Epithelial cell of proximal tubule (primary cell): ENCODE data around the gene TUT7. TPM values are rescaled to one million over a fixed set of nuclear protein-coding genes. Genes with fewer than 3 reads are reported as not detected.

Source experiments
- DNase-seq: peaks from one replicate; pipeline ENCODE4 v3.0.0-alpha.2; 2011; ENCODE audit warnings: low read depth
- H3K4me3 ChIP-seq: 2 replicates; pipeline ENCODE4 v1.5.1; 2011; ENCODE audit warnings: low read depth, mild to moderate bottlenecking, low read length
- total RNA-seq: library from RNA; depleted of rRNA; stranded (reverse); fragments of >200 nt; gene quantifications from 2 replicates; pipeline ENCODE4 v1.2.3, GENCODE V29; 2015
- TF ChIP-seq, protein P1 (sequence below): conservative IDR thresholded peaks from 2 replicates; pipeline ENCODE4 v1.5.1; 2012; ENCODE audit warnings: low read depth, mild to moderate bottlenecking, low read length

The TUT7 gene
- total RNA-seq, 1 donor from 2014 or later: 25.4 TPM

DNA sequence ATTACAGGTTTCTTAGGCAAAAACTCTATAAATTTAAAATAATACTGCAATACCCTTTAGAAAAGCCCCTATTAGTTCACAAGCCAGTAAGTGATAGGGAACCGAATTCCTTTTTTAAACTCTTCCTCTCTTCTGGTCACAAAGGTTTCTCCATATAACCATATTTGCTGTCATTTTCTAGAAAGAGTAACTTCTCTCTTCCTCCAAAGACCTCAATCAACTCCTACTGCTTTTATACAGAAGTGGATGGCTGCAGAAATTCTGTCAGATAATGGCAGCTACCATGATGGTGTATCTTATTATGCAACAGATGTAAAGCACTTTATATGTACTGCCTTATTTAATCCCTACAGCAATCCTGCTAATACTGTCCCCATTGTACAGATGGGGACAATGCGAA, 6.2 kb downstream of the TUT7 start:
- TF ChIP-seq, protein P1, sequence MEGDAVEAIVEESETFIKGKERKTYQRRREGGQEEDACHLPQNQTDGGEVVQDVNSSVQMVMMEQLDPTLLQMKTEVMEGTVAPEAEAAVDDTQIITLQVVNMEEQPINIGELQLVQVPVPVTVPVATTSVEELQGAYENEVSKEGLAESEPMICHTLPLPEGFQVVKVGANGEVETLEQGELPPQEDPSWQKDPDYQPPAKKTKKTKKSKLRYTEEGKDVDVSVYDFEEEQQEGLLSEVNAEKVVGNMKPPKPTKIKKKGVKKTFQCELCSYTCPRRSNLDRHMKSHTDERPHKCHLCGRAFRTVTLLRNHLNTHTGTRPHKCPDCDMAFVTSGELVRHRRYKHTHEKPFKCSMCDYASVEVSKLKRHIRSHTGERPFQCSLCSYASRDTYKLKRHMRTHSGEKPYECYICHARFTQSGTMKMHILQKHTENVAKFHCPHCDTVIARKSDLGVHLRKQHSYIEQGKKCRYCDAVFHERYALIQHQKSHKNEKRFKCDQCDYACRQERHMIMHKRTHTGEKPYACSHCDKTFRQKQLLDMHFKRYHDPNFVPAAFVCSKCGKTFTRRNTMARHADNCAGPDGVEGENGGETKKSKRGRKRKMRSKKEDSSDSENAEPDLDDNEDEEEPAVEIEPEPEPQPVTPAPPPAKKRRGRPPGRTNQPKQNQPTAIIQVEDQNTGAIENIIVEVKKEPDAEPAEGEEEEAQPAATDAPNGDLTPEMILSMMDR: no peak
- no peak for DNase-seq
- no peak overlapping the region for H3K4me3 ChIP-seq

DNA sequence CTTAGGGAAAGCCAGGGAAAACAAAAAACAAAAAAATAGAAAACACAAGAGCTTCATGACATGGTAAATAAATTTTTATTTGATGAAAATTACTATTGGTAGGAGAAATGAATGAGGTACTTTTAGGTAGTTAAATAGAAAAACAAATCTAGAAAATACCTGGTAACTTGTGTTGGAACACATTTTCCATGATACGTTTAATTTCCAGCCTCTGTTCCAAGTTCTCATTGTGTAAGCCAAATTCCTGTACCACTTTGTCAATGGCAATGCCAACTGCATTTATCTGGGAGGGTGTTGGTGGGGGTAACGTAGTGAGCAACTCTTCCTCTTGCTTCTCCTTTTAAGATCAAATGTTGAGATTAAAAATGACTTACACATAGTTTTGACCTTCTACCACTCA, 9.4 kb downstream of the TUT7 start:
- no peak overlapping the region for H3K4me3 ChIP-seq
- DNase-seq: no peak
- TF ChIP-seq, protein P1: no peak

DNA sequence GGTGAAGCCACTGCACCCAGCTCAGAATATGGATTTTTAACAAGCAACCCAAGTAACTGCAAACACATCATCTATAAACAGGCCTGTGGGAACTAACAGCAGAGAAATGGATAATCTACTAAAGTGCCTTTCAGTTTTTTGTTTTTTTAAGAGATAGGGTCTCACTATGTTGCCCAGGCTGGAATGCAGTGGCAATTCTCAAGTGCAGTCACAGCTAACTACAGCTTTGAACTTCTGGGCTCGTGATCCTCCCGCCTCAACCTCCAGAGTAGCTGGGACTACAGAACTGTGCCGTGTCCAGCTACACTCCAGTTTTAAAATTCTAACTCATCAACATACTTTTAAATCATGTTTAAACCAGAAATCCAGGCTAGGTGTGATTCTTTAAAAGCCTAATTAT, 11.9 kb downstream of the TUT7 start:
- H3K4me3 ChIP-seq: no peak overlapping the region
- TF ChIP-seq, protein P1: no peak
- DNase-seq: no peak

DNA sequence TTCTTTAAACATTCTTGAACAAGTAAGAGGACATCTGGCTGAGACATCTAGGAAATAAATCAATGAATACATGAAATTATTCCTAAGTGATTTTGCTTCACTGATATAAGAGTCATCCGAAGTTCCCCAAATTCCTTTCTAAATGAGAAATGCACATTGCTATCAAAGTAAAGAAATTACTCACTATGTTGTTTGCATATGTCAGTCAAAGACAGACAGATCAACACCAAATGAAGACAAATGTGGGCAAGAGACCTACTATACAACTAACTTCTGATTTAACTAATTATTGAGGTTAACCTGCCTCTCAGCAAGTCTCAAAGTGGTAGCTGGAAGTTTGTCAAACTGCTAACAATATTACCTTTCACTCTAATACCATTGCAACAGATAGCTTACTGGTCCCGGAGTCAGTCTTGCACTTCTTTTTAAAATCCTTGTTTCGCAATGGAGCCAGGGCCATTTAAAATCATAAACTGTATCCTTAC, 13.2 kb downstream of the TUT7 start:
- no peak for DNase-seq
- TF ChIP-seq, protein P1: no peak
- H3K4me3 ChIP-seq: no peak overlapping the region

DNA sequence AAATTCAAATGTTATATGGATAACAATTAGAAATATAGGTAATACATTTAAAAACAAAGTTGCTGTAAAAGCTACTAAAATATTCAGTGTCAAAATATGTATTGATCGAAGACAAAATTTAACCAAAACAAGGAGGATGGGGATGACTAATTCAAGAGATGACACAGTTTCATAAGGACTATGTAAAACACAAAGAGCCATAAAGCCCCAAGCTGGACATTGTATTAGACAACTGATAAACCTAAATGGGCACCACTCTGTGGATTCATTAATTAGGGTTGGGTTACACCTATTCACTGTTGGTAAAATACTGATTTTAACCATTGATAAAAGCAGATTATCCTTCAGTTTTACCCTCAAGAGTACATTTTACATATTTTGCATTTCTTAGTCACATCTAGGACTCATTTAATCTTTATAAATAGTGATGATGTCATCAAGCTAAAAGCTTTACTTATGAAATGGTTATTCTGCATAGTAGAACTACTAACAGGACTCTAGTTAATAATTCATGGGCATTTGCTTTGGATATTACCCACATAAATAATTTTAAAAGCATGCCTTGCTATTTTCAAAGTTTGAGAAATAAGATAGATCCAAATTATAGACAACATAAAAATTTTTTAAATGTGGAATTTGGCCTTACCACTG, 13.7 kb downstream of the TUT7 start:
- H3K4me3 ChIP-seq: no peak overlapping the region
- TF ChIP-seq, protein P1: no peak
- no peak for DNase-seq

DNA sequence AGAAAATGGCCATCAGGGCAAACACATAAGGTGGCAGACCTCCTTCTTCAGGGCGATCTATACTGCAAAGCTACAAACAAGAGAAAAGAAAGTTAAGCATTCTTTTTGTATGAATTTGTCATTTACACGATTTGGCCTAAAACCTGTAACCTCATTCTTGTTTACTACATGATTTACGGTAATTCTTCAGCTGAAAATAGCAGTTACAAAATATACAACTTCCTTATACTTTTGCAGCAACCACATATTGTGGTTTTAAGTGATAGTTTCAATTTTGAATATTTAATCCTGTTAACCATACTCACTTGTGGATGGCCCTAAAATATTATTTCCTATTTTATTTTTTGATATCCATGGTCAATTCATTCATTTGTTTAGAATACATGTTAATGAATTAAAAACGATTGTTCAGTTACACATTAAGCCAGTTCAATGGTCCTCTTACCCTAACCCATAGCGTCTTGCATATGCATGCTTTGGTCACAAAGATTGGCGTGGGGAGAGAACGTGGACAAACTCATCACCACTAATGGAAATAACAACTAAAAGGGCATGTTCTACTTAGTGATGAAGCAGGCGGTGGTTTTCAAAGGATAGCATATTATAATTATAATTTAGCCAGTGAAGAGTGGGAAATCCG, 16.6 kb downstream of the TUT7 start:
- TF ChIP-seq, protein P1: no peak
- H3K4me3 ChIP-seq: no peak overlapping the region
- DNase-seq: no peak

DNA sequence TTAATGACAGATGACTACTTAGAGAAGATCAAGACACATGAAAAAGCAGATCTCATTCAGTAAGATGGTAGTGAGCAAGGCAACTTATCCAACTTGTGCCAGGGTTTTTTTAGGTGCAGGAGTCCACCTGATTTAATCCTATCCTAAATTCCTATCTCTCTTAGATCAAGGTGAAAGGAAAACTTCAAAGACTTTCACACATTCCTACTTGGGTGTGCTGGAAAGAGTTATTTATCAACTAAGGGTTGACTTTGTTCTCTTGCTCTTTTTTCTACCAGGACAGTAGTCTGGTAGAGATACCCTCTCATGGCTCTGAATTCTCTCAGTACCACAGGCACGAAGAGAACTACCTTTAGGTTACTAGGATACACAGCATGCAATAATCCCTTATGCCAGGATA, 18.2 kb downstream of the TUT7 start:
- no peak overlapping the region for H3K4me3 ChIP-seq
- no peak for DNase-seq
- TF ChIP-seq, protein P1: no peak
